K562 (cell line): ENCODE measurements around the gene SLC25A45. TPM values are rescaled to one million over a fixed set of nuclear protein-coding genes. Genes with fewer than 3 reads are reported as not detected.
A peak's percentile ranks its signal among the peaks of the same experiment; 100 is the strongest.

Experiments
- CTCFL ChIP-seq: IDR thresholded peaks from 2 replicates; pipeline ENCODE4 v1.6.1; 2011; ENCODE audit warnings: borderline replicate concordance, low read depth, mild to moderate bottlenecking, moderate library complexity, low read length; ENCODE audit not compliant: insufficient read depth, poor library complexity, severe bottlenecking
- FOXA1 ChIP-seq: fragments of 450-650 bp; IDR thresholded peaks from 2 replicates; pipeline ENCODE4 v1.6.1; 2016; ENCODE audit warnings: mild to moderate bottlenecking, borderline replicate concordance
- GTF2F1 ChIP-seq: IDR thresholded peaks from 2 replicates; pipeline ENCODE4 v1.6.1; 2011; ENCODE audit warnings: low read depth, low read length, improper control_type of control experiment
- HLTF ChIP-seq: fragments of 450-650 bp; IDR thresholded peaks from 2 replicates; pipeline ENCODE4 v1.6.1; 2016
- L3MBTL2 ChIP-seq: fragments of 450-650 bp; IDR thresholded peaks from 2 replicates; pipeline ENCODE4 v1.6.1; 2016; ENCODE audit warnings: mild to moderate bottlenecking, moderate library complexity
- PHF20 ChIP-seq: fragments of 450-650 bp; IDR thresholded peaks from 2 replicates; pipeline ENCODE4 v1.6.1; 2018; ENCODE audit not compliant: partially characterized antibody
- RBBP5 ChIP-seq: fragments of 200-600 bp; sonication (generic); IDR thresholded peaks from 2 replicates; pipeline ENCODE4 v1.6.1; 2012; ENCODE audit warnings: borderline replicate concordance, mild to moderate bottlenecking, low read length, control low read depth, inconsistent platforms; ENCODE audit not compliant: insufficient read depth, poor library complexity, severe bottlenecking
- REST ChIP-seq, 2 experiments: fragments of 450-650 bp; formaldehyde crosslinking in 1 of 2; IDR thresholded peaks; 2 replicates each; pipeline versions ENCODE4 v1.4.0 to v1.6.1; 2014 to 2020; ENCODE audit warnings: mild to moderate bottlenecking in 2 of 2, borderline replicate concordance in 1 of 2, low read depth in 1 of 2
- SRSF3 ChIP-seq: fragments of 200-400 bp; formaldehyde crosslinking; IDR thresholded peaks from 2 replicates; pipeline ENCODE4 v1.6.1; 2016; ENCODE audit warnings: mild to moderate bottlenecking, low read length, moderate library complexity; ENCODE audit not compliant: insufficient read depth
- ZC3H4 ChIP-seq: sonication (generic); formaldehyde crosslinking; IDR thresholded peaks from 2 replicates; pipeline ENCODE4 v1.9.0; 2021; ENCODE audit warnings: missing genetic modification reagents, borderline replicate concordance
- ZNF395 ChIP-seq: fragments of 200-800 bp; sonication (Bioruptor generic); IDR thresholded peaks from 2 replicates; pipeline ENCODE4 v1.6.1; 2017; ENCODE audit warnings: missing genetic modification characterization, missing compliant biosample characterization
- ZNF583 ChIP-seq: fragments of 250-450 bp; sonication (Bioruptor Pico); IDR thresholded peaks from 2 replicates; pipeline ENCODE4 v1.4.0; 2020
- polyA plus RNA-seq, 8 experiments: library from polyadenylated mRNA; depleted of rRNA in 4 of 8; stranded (reverse) in 5 of 8; unstranded in 3 of 8; fragments of >200 nt; fragmentation: Nextera tagmentation in 2 of 8; fragmentation: Illumina TruSeq in 1 of 8; extraction: Ambion mirVana in 2 of 8; extraction: Trizol in 1 of 8; gene quantifications; 2 replicates each; pipeline versions ENCODE4 v1.2.1 to v1.2.3, GENCODE V29; 2011 to 2014; ENCODE audit warnings: inconsistent platforms in 1 of 8, missing spikeins in 1 of 8
- total RNA-seq, 7 experiments: library from RNA; depleted of rRNA in 6 of 7; stranded (reverse); fragments of >200 nt in 6 of 7; fragmentation: Illumina TruSeq in 2 of 7; extraction: Trizol in 2 of 7; gene quantifications; 2 replicates each; pipeline versions ENCODE4 v1.2.1 to v1.2.3, GENCODE V29; 2011 to 2021; ENCODE audit warnings: low replicate concordance in 1 of 7
- TF ChIP-seq, protein P1 (sequence below): IDR thresholded peaks from 2 replicates; pipeline ENCODE4 v1.6.1; 2016; ENCODE audit warnings: missing genetic modification characterization, missing compliant biosample characterization

SLC25A45 gene
- total and polyA plus RNA-seq, 9 of the 15 experiments (the other 6 are each of a cell fraction or from before 2014, with no cell fraction given), result 0.15 to 2.3 (median 0.68) TPM

- TF ChIP-seq CTCFL, result peak; percentile 6
- peak; percentile 51; the same call in 1 of the 2 replicates for TF ChIP-seq ZNF395 (CRISPR knock-in tag)
- TF ChIP-seq GTF2F1, result no peak
- no peak for TF ChIP-seq HLTF
- no peak for TF ChIP-seq SRSF3
- TF ChIP-seq ZC3H4 (CRISPR knock-in tag), result no peak
- TF ChIP-seq ZNF583, result no peak
- peak; percentile 55; the same call in 1 of the 2 replicates for TF ChIP-seq L3MBTL2
- TF ChIP-seq REST (IDR thresholded peaks at IDR 0.05; ENCODE audit: borderline replicate concordance), result peak; percentile 98
- TF ChIP-seq REST (CRISPR knock-in tag; IDR thresholded peaks at IDR 0.05; ENCODE audit: low read depth), result peak; percentile 94
- no peak for TF ChIP-seq PHF20
- TF ChIP-seq, protein P1, sequence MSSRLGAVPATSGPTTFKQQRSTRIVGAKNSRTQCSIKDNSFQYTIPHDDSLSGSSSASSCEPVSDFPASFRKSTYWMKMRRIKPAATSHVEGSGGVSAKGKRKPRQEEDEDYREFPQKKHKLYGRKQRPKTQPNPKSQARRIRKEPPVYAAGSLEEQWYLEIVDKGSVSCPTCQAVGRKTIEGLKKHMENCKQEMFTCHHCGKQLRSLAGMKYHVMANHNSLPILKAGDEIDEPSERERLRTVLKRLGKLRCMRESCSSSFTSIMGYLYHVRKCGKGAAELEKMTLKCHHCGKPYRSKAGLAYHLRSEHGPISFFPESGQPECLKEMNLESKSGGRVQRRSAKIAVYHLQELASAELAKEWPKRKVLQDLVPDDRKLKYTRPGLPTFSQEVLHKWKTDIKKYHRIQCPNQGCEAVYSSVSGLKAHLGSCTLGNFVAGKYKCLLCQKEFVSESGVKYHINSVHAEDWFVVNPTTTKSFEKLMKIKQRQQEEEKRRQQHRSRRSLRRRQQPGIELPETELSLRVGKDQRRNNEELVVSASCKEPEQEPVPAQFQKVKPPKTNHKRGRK (tag), result no peak
- TF ChIP-seq FOXA1, result no peak
- peak; percentile 40 for TF ChIP-seq RBBP5
Measured at GRCh38 chr11:65354265-65355012, 28.0 kb downstream of the SLC25A45 start, which contains the start of gene TIGD3 (continued).
